Measurements from ENCODE around the gene ADAMTS7. TPM values are rescaled to one million over a fixed set of nuclear protein-coding genes. Genes with fewer than 3 reads are reported as not detected.
"Not testable (repeated sequence)": the region's sequence is repeated elsewhere in the genome, so short reads cannot be mapped to it uniquely, and the experiment has no call there.

The ADAMTS7 gene
- total RNA-seq, 1 experiment from 2014 or later = 10.7 TPM

- Mint-ChIP-seq H3K9me3 (ENCODE audit: unreplicated experiment) (no peaks in the 10 kb centered on the region), H3K27ac (ENCODE audit: low read depth, unreplicated experiment) (no peak overlapping the region), H3K27me3 (ENCODE audit: insufficient read depth, unreplicated experiment) (no peaks in the 10 kb centered on the region), H3K4me1 (ENCODE audit: insufficient read depth, unreplicated experiment) (peaks cover 11% of the 10 kb centered on the region), H3K36me3 (ENCODE audit: insufficient read depth, unreplicated experiment) (no peaks in the 10 kb centered on the region), H3K4me3 (ENCODE audit: unreplicated experiment) (no peak overlapping the region)
- no peak for TF ChIP-seq CTCF (IDR thresholded peaks at IDR 0.05; ENCODE audit: unreplicated experiment)
- intact Hi-C loops (cut with micrococcal nuclease) = no loop called here
- POLR2A ChIA-PET = interaction anchor here (1.1 kb wide), 1 partner anchor 23 kb away, joined by 3 read pairs; no protein-coding TSS in a partner anchor
- no TSS peak for BruUV-seq (replicated peaks)
- CTCF ChIA-PET = interaction anchor here (0.6 to 3.0 kb wide), 8 partner anchors 9 to 612 kb away, joined by 3 to 10 read pairs (median 4); no protein-coding TSS in a partner anchor
- DNase-seq (ENCODE audit: unreplicated experiment) = no peak
Observed at GRCh38 chr15:78807359-78807758, 3.9 kb downstream of the ADAMTS7 start.

DNA sequence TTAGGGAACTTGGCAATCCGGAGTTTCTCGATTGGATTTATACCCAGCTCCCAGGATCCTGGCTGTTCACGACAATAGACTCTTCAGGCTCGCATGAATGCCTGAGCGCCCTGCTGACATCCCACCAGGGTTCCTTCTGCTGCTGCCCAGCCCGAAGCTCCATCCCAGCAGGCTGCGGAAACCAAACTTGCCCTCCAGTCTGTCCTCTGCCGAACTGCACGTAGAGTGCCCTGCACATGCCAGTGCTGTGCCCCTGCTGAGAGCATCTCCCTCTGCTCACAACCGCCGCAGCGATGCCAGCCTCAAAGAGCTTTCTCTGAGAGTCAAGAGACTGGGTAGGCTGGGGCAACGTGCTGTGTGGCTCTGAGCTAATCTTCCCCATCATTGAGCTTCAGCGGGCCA is 6.9 kb downstream of the ADAMTS7 start:
- ChIA-PET CTCF (interaction anchor here (0.6 kb wide), 2 partner anchors 80 to 186 kb away, joined by 3 read pairs; no protein-coding TSS in a partner anchor), POLR2A (no interaction called here)
- peaks cover 9% of the 10 kb centered on the region for H3K4me1 Mint-ChIP-seq (ENCODE audit: insufficient read depth, unreplicated experiment)
- TF ChIP-seq CTCF (IDR thresholded peaks at IDR 0.05; ENCODE audit: unreplicated experiment) = no peak
- peaks cover 4% of the 10 kb centered on the region for H3K36me3 Mint-ChIP-seq (ENCODE audit: insufficient read depth, unreplicated experiment)
- no peak overlapping the region for H3K4me3 Mint-ChIP-seq (ENCODE audit: unreplicated experiment)
- H3K27ac Mint-ChIP-seq (ENCODE audit: low read depth, unreplicated experiment) = no peak overlapping the region
- BruUV-seq (replicated peaks) = no TSS peak
- intact Hi-C loops (cut with micrococcal nuclease) = no loop called here
- no peaks in the 10 kb centered on the region for H3K27me3 Mint-ChIP-seq (ENCODE audit: insufficient read depth, unreplicated experiment)
- H3K9me3 Mint-ChIP-seq (ENCODE audit: unreplicated experiment) = no peaks in the 10 kb centered on the region
- no peak for DNase-seq (ENCODE audit: unreplicated experiment)

DNA sequence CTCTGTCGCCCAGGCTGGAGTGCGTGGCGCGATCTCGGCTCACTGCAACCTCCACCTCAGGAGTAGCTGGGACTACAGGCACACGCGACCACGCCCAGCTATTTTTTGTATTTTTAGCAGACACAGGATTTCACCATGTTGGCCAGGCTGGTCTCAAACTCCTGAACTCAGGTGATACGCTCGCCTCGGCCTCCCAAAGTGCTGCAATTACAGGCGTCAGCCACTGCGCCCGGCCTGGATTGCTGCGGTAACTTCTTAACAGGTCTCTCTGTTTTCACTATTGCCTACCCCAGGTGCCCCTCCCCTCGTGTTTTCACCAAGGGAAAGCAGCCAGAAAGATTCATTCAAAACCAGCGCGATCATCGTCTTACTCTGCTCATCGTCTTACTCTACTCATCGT is 10.5 kb downstream of the ADAMTS7 start:
- peaks cover 4% of the 10 kb centered on the region for H3K36me3 Mint-ChIP-seq (ENCODE audit: insufficient read depth, unreplicated experiment)
- DNase-seq (ENCODE audit: unreplicated experiment) = no peak
- H3K9me3 Mint-ChIP-seq (ENCODE audit: unreplicated experiment) = no peaks in the 10 kb centered on the region
- intact Hi-C loops (cut with micrococcal nuclease) = no loop called here
- H3K27ac Mint-ChIP-seq (ENCODE audit: low read depth, unreplicated experiment) = no peak overlapping the region
- POLR2A ChIA-PET = no interaction called here
- no peak for TF ChIP-seq CTCF (IDR thresholded peaks at IDR 0.05; ENCODE audit: unreplicated experiment)
- no TSS peak for BruUV-seq (replicated peaks)
- CTCF ChIA-PET = interaction anchor here (0.6 to 1.4 kb wide), 5 partner anchors 11 to 1051 kb away, joined by 3 to 5 read pairs (median 4); no protein-coding TSS in a partner anchor
- H3K27me3 Mint-ChIP-seq (ENCODE audit: insufficient read depth, unreplicated experiment) = no peaks in the 10 kb centered on the region
- H3K4me1 Mint-ChIP-seq (ENCODE audit: insufficient read depth, unreplicated experiment) = peaks cover 28% of the 10 kb centered on the region
- no peak overlapping the region for H3K4me3 Mint-ChIP-seq (ENCODE audit: unreplicated experiment)

DNA sequence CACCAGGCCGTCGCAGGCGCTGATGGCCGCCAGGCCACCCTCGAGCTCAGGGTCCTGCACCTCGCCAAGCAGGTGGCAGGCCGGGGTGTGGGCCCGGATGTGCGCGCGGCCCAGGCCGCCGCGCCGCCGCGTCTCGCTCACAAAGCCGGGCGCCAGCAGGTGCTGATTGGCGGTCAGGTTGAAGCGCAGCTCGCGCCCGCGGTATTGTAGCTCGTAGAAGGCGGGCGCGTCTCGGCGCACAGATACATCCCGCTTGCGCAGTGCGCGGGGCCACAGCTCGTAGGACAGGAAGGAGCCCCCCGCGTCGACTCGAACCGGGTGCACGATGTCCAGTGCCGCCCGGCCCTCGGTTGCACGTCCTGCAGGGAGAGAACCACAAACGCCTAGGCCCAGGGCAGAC is 11.1 kb downstream of the ADAMTS7 start:
- DNase-seq (ENCODE audit: unreplicated experiment) = no peak
- Mint-ChIP-seq H3K27me3 (ENCODE audit: insufficient read depth, unreplicated experiment) (no peaks in the 10 kb centered on the region), H3K9me3 (ENCODE audit: unreplicated experiment) (no peaks in the 10 kb centered on the region), H3K36me3 (ENCODE audit: insufficient read depth, unreplicated experiment) (peaks cover 4% of the 10 kb centered on the region), H3K4me3 (ENCODE audit: unreplicated experiment) (no peak overlapping the region), H3K4me1 (ENCODE audit: insufficient read depth, unreplicated experiment) (peaks cover 28% of the 10 kb centered on the region), H3K27ac (ENCODE audit: low read depth, unreplicated experiment) (peak overlapping the region; percentile 49)
- TF ChIP-seq CTCF (IDR thresholded peaks at IDR 0.05; ENCODE audit: unreplicated experiment) = no peak
- intact Hi-C loops (cut with micrococcal nuclease) = no loop called here
- ChIA-PET CTCF (interaction anchor here (0.7 to 1.0 kb wide), 3 partner anchors 8 to 74 kb away, joined by 3 to 6 read pairs (median 4); no protein-coding TSS in a partner anchor), POLR2A (no interaction called here)
- no TSS peak for BruUV-seq (replicated peaks)

DNA sequence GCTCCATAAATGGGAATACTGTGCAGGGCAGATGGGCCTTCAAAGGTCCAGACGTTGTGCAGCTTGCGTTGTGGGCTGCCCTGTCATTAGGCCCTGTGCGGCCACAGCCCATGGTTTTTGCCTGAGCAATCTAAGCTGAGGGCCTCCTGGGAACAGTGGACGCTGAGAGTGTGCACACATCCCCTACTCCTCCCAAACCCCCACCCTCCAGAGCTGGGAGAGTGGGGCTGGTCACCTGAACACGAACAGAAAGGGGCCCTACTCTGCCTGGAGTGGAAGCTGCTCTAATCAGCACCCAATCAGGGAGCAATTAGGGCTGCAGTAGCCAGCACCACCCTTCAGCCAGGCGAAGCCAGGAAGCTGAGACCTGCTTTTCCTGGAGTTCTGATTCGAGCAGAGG is 12.2 kb downstream of the ADAMTS7 start:
- DNase-seq (ENCODE audit: unreplicated experiment); H3K9me3 Mint-ChIP-seq (ENCODE audit: unreplicated experiment); intact Hi-C loops (cut with micrococcal nuclease); H3K4me3 Mint-ChIP-seq (ENCODE audit: unreplicated experiment); H3K36me3 Mint-ChIP-seq (ENCODE audit: insufficient read depth, unreplicated experiment); BruUV-seq (replicated peaks); H3K27ac Mint-ChIP-seq (ENCODE audit: low read depth, unreplicated experiment); H3K27me3 Mint-ChIP-seq (ENCODE audit: insufficient read depth, unreplicated experiment): not testable (repeated sequence)
- peaks cover 28% of the 10 kb centered on the region for H3K4me1 Mint-ChIP-seq (ENCODE audit: insufficient read depth, unreplicated experiment)
- ChIA-PET POLR2A (interaction anchor here (1.0 to 1.6 kb wide), 2 partner anchors 74 to 258 kb away, joined by 4 to 6 read pairs; partner anchors contain the start of genes MORF4L1 and PSMA4), CTCF (interaction anchor here (0.6 to 1.9 kb wide), 5 partner anchors 9 to 89 kb away, joined by 3 to 10 read pairs (median 4); no protein-coding TSS in a partner anchor)

DNA sequence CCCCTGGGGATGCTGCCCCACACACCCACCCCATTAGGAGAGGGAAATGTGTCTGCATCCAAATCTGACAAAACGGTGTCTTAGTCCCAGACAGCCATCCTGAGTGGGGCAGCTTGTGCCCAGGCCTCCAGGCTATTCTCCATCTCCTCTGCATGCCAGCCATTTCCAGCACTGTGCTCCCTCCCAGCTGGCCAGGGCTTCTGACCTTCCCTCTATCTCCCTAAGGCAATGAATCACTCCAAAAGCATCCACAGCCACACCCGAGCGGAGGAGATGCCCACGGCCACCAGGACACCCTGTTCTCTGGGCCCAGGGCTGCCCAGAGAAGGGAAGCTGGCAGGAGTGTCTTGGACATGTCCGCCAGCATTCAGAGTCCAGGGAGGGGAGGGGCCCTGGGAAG is 12.9 kb downstream of the ADAMTS7 start:
- Mint-ChIP-seq H3K27ac (ENCODE audit: low read depth, unreplicated experiment) (peak overlapping the region; percentile 91), H3K4me3 (ENCODE audit: unreplicated experiment) (peak overlapping the region; percentile 66), H3K4me1 (ENCODE audit: insufficient read depth, unreplicated experiment) (peaks cover 28% of the 10 kb centered on the region)
- DNase-seq (ENCODE audit: unreplicated experiment) = peak; percentile 72
- CTCF ChIA-PET = interaction anchor here (1.9 kb wide), 1 partner anchor 9 kb away, joined by 10 read pairs; no protein-coding TSS in a partner anchor
- H3K36me3 Mint-ChIP-seq (ENCODE audit: insufficient read depth, unreplicated experiment); H3K9me3 Mint-ChIP-seq (ENCODE audit: unreplicated experiment); H3K27me3 Mint-ChIP-seq (ENCODE audit: insufficient read depth, unreplicated experiment); BruUV-seq (replicated peaks): not testable (repeated sequence)
- intact Hi-C loops (cut with micrococcal nuclease) = loop anchor here (1.0 kb wide), 1 partner anchor 62 kb away; no protein-coding TSS in a partner anchor
- POLR2A ChIA-PET = interaction anchor here (0.6 to 2.1 kb wide), 5 partner anchors 13 to 358 kb away, joined by 3 to 6 read pairs (median 4); partner anchors contain the start of genes ADAMTS7, MORF4L1 and PSMA4

Data from MCF 10A (cell line).